Cardiac fibroblast (primary cell): ENCODE results near the gene ACHE.
"Not testable (repeated sequence)": the region's sequence is repeated elsewhere in the genome, so short reads cannot be mapped to it uniquely, and the experiment has no call there.

Source experiments
- DNase-seq, 2 donors: peaks; one replicate each; pipeline versions ENCODE4 v3.0.0 to v3.0.0-alpha.2; 2010; ENCODE audit warnings: low read depth in 2 of 2
- H3K4me3 ChIP-seq, 2 donors: replicated peaks in 1 of 2; 1 replicate in 1 of 2; 2 replicates in 1 of 2; pipeline ENCODE4 v1.5.1; 2011; ENCODE audit warnings: low read depth in 2 of 2, low read length in 2 of 2, mild to moderate bottlenecking in 2 of 2, moderate library complexity in 1 of 2
- TF ChIP-seq, protein P1 (sequence below): IDR thresholded peaks from one replicate; pipeline ENCODE4 v1.5.1; 2011; ENCODE audit warnings: low read depth, mild to moderate bottlenecking, low read length, inconsistent platforms

Gene ACHE

GRCh38 chr7:100895701-100895955 lies at the start of gene ACHE:
Gene ACHE (minus strand): TSS chr7:100895888. CDS start chr7:100894232, 1,656 bp downstream.
- peak within 1 kb of the TSS; percentile 40 to 44 for H3K4me3 ChIP-seq
- DNase-seq, result no peak
- TF ChIP-seq, protein P1, sequence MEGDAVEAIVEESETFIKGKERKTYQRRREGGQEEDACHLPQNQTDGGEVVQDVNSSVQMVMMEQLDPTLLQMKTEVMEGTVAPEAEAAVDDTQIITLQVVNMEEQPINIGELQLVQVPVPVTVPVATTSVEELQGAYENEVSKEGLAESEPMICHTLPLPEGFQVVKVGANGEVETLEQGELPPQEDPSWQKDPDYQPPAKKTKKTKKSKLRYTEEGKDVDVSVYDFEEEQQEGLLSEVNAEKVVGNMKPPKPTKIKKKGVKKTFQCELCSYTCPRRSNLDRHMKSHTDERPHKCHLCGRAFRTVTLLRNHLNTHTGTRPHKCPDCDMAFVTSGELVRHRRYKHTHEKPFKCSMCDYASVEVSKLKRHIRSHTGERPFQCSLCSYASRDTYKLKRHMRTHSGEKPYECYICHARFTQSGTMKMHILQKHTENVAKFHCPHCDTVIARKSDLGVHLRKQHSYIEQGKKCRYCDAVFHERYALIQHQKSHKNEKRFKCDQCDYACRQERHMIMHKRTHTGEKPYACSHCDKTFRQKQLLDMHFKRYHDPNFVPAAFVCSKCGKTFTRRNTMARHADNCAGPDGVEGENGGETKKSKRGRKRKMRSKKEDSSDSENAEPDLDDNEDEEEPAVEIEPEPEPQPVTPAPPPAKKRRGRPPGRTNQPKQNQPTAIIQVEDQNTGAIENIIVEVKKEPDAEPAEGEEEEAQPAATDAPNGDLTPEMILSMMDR, result no peak

DNA sequence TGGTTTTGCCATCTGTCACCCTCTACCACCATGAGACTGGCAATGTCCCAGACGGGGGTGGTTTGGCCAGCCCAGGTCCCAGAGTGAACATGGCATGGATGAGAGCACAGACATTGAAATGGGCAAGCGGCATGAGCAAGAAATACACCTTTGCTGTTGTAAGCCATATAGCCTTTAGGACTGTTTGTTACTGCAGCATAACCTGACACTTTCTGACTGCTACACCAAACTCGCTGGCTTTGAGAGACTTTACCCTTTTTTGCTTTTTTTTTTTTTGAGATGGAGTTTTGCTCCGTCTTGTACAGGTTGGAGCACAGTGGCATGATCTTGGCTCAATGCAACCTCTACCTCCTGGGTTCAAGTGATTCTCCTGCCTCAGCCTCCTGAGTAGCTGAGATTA lies 48.5 kb upstream of the ACHE start:
- no peak for DNase-seq
- TF ChIP-seq, protein P1, result no peak
- H3K4me3 ChIP-seq, result no peak overlapping the region

DNA sequence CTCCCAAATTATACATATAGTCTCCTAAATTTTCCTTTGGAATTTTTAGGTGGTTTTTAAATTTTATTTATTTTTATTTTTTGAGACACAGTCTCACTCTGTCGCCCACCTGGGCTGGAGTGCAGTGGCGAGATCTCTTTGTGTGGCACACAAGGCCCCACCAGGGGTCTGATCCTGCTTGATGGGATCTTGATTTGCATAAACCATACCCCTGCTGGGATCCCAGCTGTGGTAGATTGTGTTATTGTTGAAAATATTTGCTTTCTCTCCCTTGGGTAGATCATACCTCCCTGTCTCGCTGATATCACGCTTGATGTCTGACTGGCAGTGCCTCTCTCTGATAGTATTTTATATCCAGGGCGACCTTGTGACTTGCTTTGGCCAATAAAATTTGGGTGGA lies 48.0 kb upstream of the ACHE start:
- DNase-seq, result no peak
- TF ChIP-seq, protein P1, result no peak
- H3K4me3 ChIP-seq, result no peak overlapping the region

DNA sequence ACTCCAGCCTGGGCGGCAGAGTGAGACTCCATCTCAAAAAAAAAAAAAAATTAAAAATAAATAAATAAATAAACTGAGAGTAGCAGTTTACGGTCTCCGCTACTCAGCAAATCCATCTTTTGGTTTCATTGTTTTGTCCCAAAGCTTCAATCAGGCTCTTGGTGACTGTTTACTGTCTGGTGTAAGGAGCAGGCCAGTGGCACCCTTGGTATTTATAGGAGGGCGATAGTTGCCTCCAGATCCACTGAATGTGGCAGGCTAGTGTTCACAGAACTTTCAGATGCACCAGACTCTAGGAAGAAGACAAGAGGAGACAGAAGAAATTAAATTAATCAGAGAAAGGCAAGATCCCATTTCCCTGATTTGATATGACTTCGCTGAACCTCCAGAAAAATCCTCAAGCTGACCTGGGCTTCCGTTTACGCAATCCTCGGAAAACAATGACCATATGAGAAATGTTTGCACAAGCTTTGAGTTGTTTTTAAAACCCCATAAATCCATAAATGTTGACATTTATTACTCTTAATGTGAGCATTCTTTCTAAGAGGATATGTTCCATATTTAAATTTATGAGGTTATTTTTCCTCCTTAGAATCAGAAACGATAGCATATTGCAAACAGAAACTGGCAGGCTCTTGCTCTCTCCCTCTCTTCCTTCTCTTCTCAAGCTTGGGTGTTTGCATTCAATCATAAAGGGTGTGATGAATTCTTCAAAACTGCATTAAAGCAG lies 46.5 kb upstream of the ACHE start:
- DNase-seq, result no peak
- TF ChIP-seq, protein P1, result no peak

GRCh38 chr7:100936167-100936566 lies 40.5 kb upstream of the ACHE start:
- DNase-seq, H3K4me3 ChIP-seq: not testable (repeated sequence)

More for the DNA sequence above, 46.5 kb upstream of the ACHE start:
- no peak overlapping the region for H3K4me3 ChIP-seq

GRCh38 chr7:100935381-100935780 lies 39.7 kb upstream of the ACHE start:
- DNase-seq, H3K4me3 ChIP-seq: not testable (repeated sequence)

- TF ChIP-seq, protein P1, result no peak
- DNase-seq, result no peak
- H3K4me3 ChIP-seq, result no peak overlapping the region
These were observed 38.0 kb upstream of the ACHE start for GRCh38 chr7:100933734-100934133.

- TF ChIP-seq, protein P1, result no peak
- H3K4me3 ChIP-seq, result no peak overlapping the region
- no peak for DNase-seq
These were observed 34.1 kb upstream of the ACHE start for GRCh38 chr7:100929808-100930174.

- not testable (repeated sequence) for DNase-seq, H3K4me3 ChIP-seq
These were observed 27.9 kb upstream of the ACHE start for GRCh38 chr7:100923616-100924015.
